T47D (cell line): ENCODE results near the gene CNTN2.

Source experiments
- DNase-seq, 2 experiments: peaks; one replicate each; pipeline versions ENCODE4 v3.0.0 to v3.0.0-alpha.2; 2011 to 2012; ENCODE audit warnings: low read depth in 1 of 2, low spot score in 1 of 2
- JUND ChIP-seq: IDR thresholded peaks from 2 replicates; pipeline ENCODE4 v1.6.1; 2012; ENCODE audit warnings: low read depth
- in situ Hi-C: cut with HindIII; loops from 2 replicates; pipeline ENCODE4 v1.10.0; 2016; ENCODE audit warnings: low sequenced_read_pairs, low pct_unique_long_range_greater_than_20kb

The CNTN2 gene

DNA sequence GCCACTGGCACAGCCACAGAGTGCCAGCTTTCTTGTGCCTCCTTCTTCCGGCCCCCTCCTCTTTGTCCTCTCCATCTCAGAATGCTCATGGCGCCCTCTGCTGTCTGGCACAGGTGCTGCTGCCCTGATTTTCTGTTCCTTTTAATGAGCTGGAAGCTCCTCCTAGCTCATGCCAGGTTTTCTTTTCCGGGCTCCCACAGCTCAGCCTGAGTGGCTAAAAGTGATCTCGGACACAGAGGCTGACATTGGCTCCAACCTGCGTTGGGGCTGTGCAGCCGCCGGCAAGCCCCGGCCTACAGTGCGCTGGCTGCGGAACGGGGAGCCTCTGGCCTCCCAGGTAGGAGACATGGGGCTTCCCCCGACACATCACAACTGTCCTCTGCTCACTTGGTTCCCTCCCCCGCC, 18.7 kb downstream of the CNTN2 start:
- DNase-seq, result peak; percentile 86 to 92
- no peak for TF ChIP-seq JUND
- in situ Hi-C loops, result no loop called here

GRCh38 chr1:205062319-205062718, 19.3 kb downstream of the CNTN2 start:
- DNase-seq, result no peak
- in situ Hi-C loops, result no loop called here
- TF ChIP-seq JUND, result no peak

GRCh38 chr1:205062895-205063294, 19.9 kb downstream of the CNTN2 start:
- no peak for DNase-seq
- in situ Hi-C loops, result no loop called here
- TF ChIP-seq JUND, result no peak

- TF ChIP-seq JUND, result no peak
- DNase-seq, result no peak
- in situ Hi-C loops, result no loop called here
These were observed 21.3 kb downstream of the CNTN2 start for GRCh38 chr1:205064301-205064700.

GRCh38 chr1:205064741-205065316, 21.8 kb downstream of the CNTN2 start:
- DNase-seq, result no peak
- in situ Hi-C loops, result no loop called here
- TF ChIP-seq JUND, result no peak

DNA sequence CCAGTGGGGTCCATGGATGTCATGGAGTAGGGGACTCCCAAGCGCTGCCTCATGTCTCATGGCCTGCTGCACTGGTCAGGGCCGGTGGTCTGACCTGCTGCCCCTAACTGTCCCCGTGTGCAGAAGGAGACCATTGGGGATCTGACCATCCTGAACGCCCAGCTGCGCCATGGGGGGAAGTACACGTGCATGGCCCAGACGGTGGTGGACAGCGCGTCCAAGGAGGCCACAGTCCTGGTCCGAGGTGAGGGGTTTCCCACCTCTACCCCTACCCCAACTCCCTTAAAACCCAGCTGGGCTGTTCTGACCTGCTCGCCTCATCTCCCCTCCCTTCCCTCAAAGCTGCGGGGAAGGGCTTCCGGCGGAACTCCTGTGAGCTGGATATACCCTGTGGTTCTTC, 22.7 kb downstream of the CNTN2 start:
- DNase-seq, result no peak
- in situ Hi-C loops, result no loop called here
- TF ChIP-seq JUND, result no peak

- DNase-seq, result peak in 1 of 2 experiments; percentile 23
- no peak for TF ChIP-seq JUND
- in situ Hi-C loops, result no loop called here
These were observed 23.3 kb downstream of the CNTN2 start for GRCh38 chr1:205066141-205066818.

DNA sequence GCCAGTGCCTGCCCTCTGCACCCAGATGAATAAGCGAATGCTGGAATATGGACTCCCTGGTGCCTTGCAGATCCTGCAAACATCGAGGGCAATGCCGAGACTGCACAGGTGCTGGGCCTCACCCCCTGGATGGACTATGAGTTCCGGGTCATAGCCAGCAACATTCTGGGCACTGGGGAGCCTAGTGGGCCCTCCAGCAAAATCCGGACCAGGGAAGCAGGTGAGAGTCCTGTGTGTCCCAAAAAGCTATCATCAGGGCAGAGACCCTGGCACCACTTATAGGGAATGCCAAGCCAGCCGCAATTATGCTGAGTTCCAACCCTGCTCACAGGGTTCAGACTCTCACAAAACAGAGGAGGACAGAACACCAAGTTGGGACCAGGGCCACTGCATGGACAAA, 24.0 kb downstream of the CNTN2 start:
- no peak for TF ChIP-seq JUND
- DNase-seq, result no peak
- in situ Hi-C loops, result no loop called here

- no peak for TF ChIP-seq JUND
- in situ Hi-C loops, result no loop called here
- no peak for DNase-seq
These were observed 25.0 kb downstream of the CNTN2 start for GRCh38 chr1:205068001-205068400.

DNA sequence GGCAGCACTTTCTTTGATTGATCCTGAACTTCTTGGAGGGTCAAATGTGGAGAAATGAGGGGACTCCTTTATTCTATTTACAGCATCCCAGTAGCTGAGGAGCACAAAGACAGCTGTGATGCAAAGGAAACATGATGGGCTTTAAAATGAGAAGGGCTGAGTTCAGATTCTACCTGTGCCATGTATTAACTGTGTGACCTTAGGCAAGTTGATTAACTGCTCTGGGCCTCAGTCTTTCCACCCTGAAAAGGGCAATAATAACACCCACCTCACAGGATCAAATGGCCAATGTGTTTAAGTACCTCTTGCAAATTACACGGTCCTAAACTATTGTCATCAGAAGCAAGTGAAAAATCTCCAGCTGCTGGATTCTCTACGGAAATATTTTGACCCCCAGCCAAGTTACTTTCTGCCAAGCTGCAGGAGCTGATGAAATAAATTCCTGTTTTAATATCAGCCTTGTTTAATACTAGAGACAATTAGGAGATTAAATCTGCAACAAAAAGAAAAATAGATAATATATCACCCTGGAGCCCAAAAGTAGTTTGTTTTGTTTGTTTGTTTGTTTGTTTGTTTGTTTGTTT, 25.5 kb downstream of the CNTN2 start:
- in situ Hi-C loops, result no loop called here
- no peak for DNase-seq
- no peak for TF ChIP-seq JUND

DNA sequence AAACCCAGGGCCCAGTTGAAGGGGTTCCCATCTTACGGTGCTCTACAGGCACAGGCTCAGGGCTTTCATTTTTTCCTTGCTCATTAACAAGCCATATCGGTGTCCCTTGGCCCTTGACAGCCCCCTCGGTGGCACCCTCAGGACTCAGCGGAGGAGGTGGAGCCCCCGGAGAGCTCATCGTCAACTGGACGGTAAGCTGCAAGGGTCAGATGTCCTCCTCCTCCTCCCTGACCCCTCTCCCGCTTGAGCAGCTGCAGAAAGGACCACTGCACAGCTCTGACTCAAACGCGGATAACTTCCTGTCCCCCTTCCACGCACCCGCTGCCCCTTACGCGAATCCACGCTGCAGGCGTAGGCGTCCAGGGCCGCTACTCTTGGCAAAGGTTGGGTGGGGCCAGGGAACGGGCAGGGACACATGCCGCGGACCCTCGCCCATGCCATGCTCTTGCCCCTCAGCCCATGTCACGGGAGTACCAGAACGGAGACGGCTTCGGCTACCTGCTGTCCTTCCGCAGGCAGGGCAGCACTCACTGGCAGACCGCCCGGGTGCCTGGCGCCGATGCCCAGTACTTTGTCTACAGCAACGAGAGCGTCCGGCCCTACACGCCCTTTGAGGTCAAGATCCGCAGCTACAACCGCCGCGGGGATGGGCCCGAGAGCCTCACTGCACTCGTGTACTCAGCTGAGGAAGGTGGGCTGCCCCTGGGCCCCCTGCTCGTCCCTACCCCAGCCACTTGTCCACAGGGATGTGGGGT, 26.5 kb downstream of the CNTN2 start:
- DNase-seq, result no peak
- no peak for TF ChIP-seq JUND
- in situ Hi-C loops, result no loop called here

- TF ChIP-seq JUND, result no peak
- DNase-seq, result no peak
- in situ Hi-C loops, result no loop called here
These were observed 28.0 kb downstream of the CNTN2 start for GRCh38 chr1:205071028-205071409.

DNA sequence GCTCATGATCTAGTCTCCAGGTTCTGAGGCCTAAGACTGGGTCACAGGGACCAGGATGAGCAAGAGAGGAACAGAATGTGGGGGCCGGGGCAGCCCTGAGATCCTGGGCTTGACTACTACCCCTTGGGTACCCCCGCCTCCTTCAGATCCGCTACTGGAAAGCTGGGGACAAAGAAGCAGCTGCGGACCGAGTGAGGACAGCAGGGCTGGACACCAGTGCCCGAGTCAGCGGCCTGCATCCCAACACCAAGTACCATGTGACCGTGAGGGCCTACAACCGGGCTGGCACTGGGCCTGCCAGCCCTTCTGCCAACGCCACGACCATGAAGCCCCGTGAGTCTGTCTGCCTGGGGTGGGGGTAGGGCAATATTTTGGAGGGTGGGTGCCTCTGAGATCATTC, 28.8 kb downstream of the CNTN2 start:
- in situ Hi-C loops, result no loop called here
- no peak for DNase-seq
- no peak for TF ChIP-seq JUND
